HFFc6 (cell line): ENCODE results near the gene MAPK8IP2. TPM values are rescaled to one million over a fixed set of nuclear protein-coding genes. Genes with fewer than 3 reads are reported as not detected.
"Not testable (repeated sequence)": the region's sequence is repeated elsewhere in the genome, so short reads cannot be mapped to it uniquely, and the experiment has no call there.

Source experiments
- DNase-seq: peaks from one replicate; pipeline ENCODE4 v3.0.0-alpha.2; 2018
- H3K27ac Mint-ChIP-seq: 2 replicates; pipeline ENCODE4 v1.8.0; 2020; ENCODE audit warnings: mild to moderate bottlenecking, mixed read lengths
- H3K27me3 Mint-ChIP-seq: 2 replicates; pipeline ENCODE4 v1.8.0; 2021; ENCODE audit warnings: mild to moderate bottlenecking, moderate library complexity, mixed read lengths; ENCODE audit not compliant: insufficient read depth
- H3K36me3 Mint-ChIP-seq: 2 replicates; pipeline ENCODE4 v1.8.0; 2021; ENCODE audit warnings: low read depth, mixed read lengths
- H3K4me1 Mint-ChIP-seq: 2 replicates; pipeline ENCODE4 v1.8.0; 2020; ENCODE audit warnings: low read depth, mixed read lengths
- H3K4me3 Mint-ChIP-seq: 2 replicates; pipeline ENCODE4 v1.8.0; 2020; ENCODE audit warnings: mild to moderate bottlenecking, moderate library complexity, mixed read lengths
- H3K9me3 Mint-ChIP-seq: 2 replicates; pipeline ENCODE4 v1.8.0; 2020; ENCODE audit warnings: mild to moderate bottlenecking, mixed read lengths
- CTCF ChIP-seq: fragments of 200-600 bp; sonication (generic); IDR thresholded peaks from 2 replicates; pipeline ENCODE4 v1.5.0; 2021; ENCODE audit warnings: antibody characterized with exemption, mild to moderate bottlenecking
- total RNA-seq, 6 experiments: library from RNA; stranded (reverse); fragmentation: NEBNext Ultra II Directional; extraction: Animal tissue kit (Norgen Biotek cat#: 25700); gene quantifications; 2 replicates in 1 of 6; 3 replicates in 5 of 6; pipeline ENCODE4 v1.2.3, GENCODE V29; 2021

Gene MAPK8IP2
- total RNA-seq, 6 experiments from 2014 or later = 0.14 to 0.25 (median 0.15) TPM

- Mint-ChIP-seq H3K36me3 (no peaks in the 10 kb centered on the region), H3K4me3 (no peak overlapping the region), H3K4me1 (peaks cover 18% of the 10 kb centered on the region), H3K27ac (no peak overlapping the region), H3K27me3 (peaks cover 2% of the 10 kb centered on the region), H3K9me3 (peaks cover 15% of the 10 kb centered on the region)
- DNase-seq = no peak
- no peak for TF ChIP-seq CTCF
Measured at GRCh38 chr22:50653256-50653655, 52.7 kb downstream of the MAPK8IP2 start.

- H3K36me3 Mint-ChIP-seq, H3K4me3 Mint-ChIP-seq, DNase-seq, H3K27ac Mint-ChIP-seq, H3K27me3 Mint-ChIP-seq, H3K9me3 Mint-ChIP-seq: not testable (repeated sequence)
- H3K4me1 Mint-ChIP-seq = peaks cover 18% of the 10 kb centered on the region
Measured at GRCh38 chr22:50654664-50655063, 54.1 kb downstream of the MAPK8IP2 start.

- peak overlapping the region; percentile 53 for H3K27ac Mint-ChIP-seq
- peaks cover 18% of the 10 kb centered on the region for H3K4me1 Mint-ChIP-seq
- H3K36me3 Mint-ChIP-seq = peaks cover 4% of the 10 kb centered on the region; the same call in 1 of the 2 replicates
- H3K27me3 Mint-ChIP-seq = peaks cover 2% of the 10 kb centered on the region
- peak overlapping the region; percentile 36 for H3K4me3 Mint-ChIP-seq
- DNase-seq = peak; percentile 44
- no peak for TF ChIP-seq CTCF
- H3K9me3 Mint-ChIP-seq = no peaks in the 10 kb centered on the region
Measured at GRCh38 chr22:50656122-50657070, 55.8 kb downstream of the MAPK8IP2 start.

- H3K36me3 Mint-ChIP-seq = peaks cover 4% of the 10 kb centered on the region; the same call in 1 of the 2 replicates
- peaks cover 18% of the 10 kb centered on the region for H3K4me1 Mint-ChIP-seq
- no peak for DNase-seq
- TF ChIP-seq CTCF = no peak
- H3K4me3 Mint-ChIP-seq = no peak overlapping the region
- H3K27ac Mint-ChIP-seq = no peak overlapping the region
- no peaks in the 10 kb centered on the region; the same call in 1 of the 2 replicates for H3K27me3 Mint-ChIP-seq
- no peaks in the 10 kb centered on the region for H3K9me3 Mint-ChIP-seq
Measured at GRCh38 chr22:50657925-50658324, 57.3 kb downstream of the MAPK8IP2 start.

GRCh38 chr22:50659711-50660110 lies 59.1 kb downstream of the MAPK8IP2 start:
- DNase-seq, H3K9me3 Mint-ChIP-seq, H3K27me3 Mint-ChIP-seq, H3K4me3 Mint-ChIP-seq, H3K27ac Mint-ChIP-seq, H3K36me3 Mint-ChIP-seq: not testable (repeated sequence)
- H3K4me1 Mint-ChIP-seq = peaks cover 18% of the 10 kb centered on the region

GRCh38 chr22:50660306-50660705 lies 59.7 kb downstream of the MAPK8IP2 start:
- TF ChIP-seq CTCF = no peak
- Mint-ChIP-seq H3K27ac (no peak overlapping the region), H3K9me3 (no peaks in the 10 kb centered on the region), H3K36me3 (peaks cover 4% of the 10 kb centered on the region; the same call in 1 of the 2 replicates), H3K4me1 (peaks cover 17% of the 10 kb centered on the region), H3K4me3 (no peak overlapping the region), H3K27me3 (no peaks in the 10 kb centered on the region; the same call in 1 of the 2 replicates)
- DNase-seq = no peak

Other genes with a start within 250 kb of the MAPK8IP2 start
- 10 to 100 TPM; 63.9 to 76.7 (median 71.2) TPM for gene SBF1, start 125.8 kb upstream of the MAPK8IP2 start, total RNA-seq
- 1 to 10 TPM in 5 of 6 experiments, under 1 TPM in 1; 0.91 to 3.4 (median 1.2) TPM for gene ADM2, start 119.2 kb upstream of the MAPK8IP2 start, total RNA-seq
- not detected for gene MIOX, start 113.9 kb upstream of the MAPK8IP2 start, total RNA-seq
- 100 to 1,000 TPM; 110 to 133 (median 118) TPM for gene LMF2, start 93.1 kb upstream of the MAPK8IP2 start, total RNA-seq
- gene NCAPH2, start 92.6 kb upstream of the MAPK8IP2 start, total RNA-seq = 10 to 100 TPM; 31.7 to 54.1 (median 50.0) TPM
- gene SCO2, start 75.2 kb upstream of the MAPK8IP2 start, total RNA-seq = 10 to 100 TPM in 2 of 6 experiments, 1 to 10 TPM in 4; 2.7 to 11.1 (median 9.7) TPM
- gene TYMP, start 70.8 kb upstream of the MAPK8IP2 start, total RNA-seq = 1 to 10 TPM in 5 of 6 experiments, under 1 TPM in 1; 0.95 to 2.1 (median 1.3) TPM
- gene KLHDC7B, start 54.9 kb upstream of the MAPK8IP2 start, total RNA-seq = under 1 TPM in 1 of 6 experiments, not detected in 5; 0.05 TPM
- gene SYCE3, start 37.9 kb upstream of the MAPK8IP2 start, total RNA-seq = not detected
- gene CPT1B, start 22.4 kb upstream of the MAPK8IP2 start, total RNA-seq = 1 to 10 TPM in 5 of 6 experiments, under 1 TPM in 1; 0.82 to 3.0 (median 1.5) TPM
- 10 to 100 TPM; 21.1 to 26.2 (median 25.2) TPM for gene CHKB, start 17.9 kb upstream of the MAPK8IP2 start, total RNA-seq
- 10 to 100 TPM; 28.0 to 35.4 (median 30.6) TPM for gene ARSA, start 27.4 kb downstream of the MAPK8IP2 start, total RNA-seq
- under 1 TPM; 0.65 to 0.97 (median 0.68) TPM for gene SHANK3, start 72.0 kb downstream of the MAPK8IP2 start, total RNA-seq
- not detected for gene ACR, start 137.4 kb downstream of the MAPK8IP2 start, total RNA-seq
- gene RABL2B, start 182.8 kb downstream of the MAPK8IP2 start, total RNA-seq = 10 to 100 TPM; 14.8 to 18.9 (median 17.4) TPM